ENCODE measurements around the gene ARVCF. TPM values are rescaled to one million over a fixed set of nuclear protein-coding genes. Genes with fewer than 3 reads are reported as not detected.

Gene ARVCF
- total RNA-seq, 1 experiment from 2014 or later: 4.2 TPM

- Histone ChIP-seq H3K9me3 (replicated peaks) (no peaks in the 10 kb centered on the region), H3K4me1 (peaks cover 3% of the 10 kb centered on the region; the same call in 1 of the 2 replicates), H3K27ac (no peak overlapping the region), H3K4me3 (no peak overlapping the region), H3K36me3 (no peaks in the 10 kb centered on the region), H3K27me3 (no peaks in the 10 kb centered on the region; the same call in 1 of the 2 replicates)
- DNase-seq: no peak
These were observed 6.1 kb downstream of the ARVCF start for GRCh38 chr22:20010307-20011122.

- H3K9me3 ChIP-seq (replicated peaks): no peaks in the 10 kb centered on the region
- no peak overlapping the region for H3K4me3 ChIP-seq
- H3K27ac ChIP-seq: no peak overlapping the region
- H3K36me3 ChIP-seq: no peaks in the 10 kb centered on the region
- H3K4me1 ChIP-seq: peaks cover 3% of the 10 kb centered on the region; the same call in 1 of the 2 replicates
- no peak for DNase-seq
- H3K27me3 ChIP-seq: no peaks in the 10 kb centered on the region
These were observed 6.9 kb downstream of the ARVCF start for GRCh38 chr22:20009582-20010306.

- Histone ChIP-seq H3K4me3 (no peak overlapping the region), H3K27me3 (no peaks in the 10 kb centered on the region), H3K27ac (no peak overlapping the region), H3K4me1 (peaks cover 3% of the 10 kb centered on the region; the same call in 1 of the 2 replicates), H3K9me3 (replicated peaks) (0 out of 2 replicates have a peak, but pooled peaks cover under 1% of the 10 kb centered on the region), H3K36me3 (no peaks in the 10 kb centered on the region)
- no peak for DNase-seq
These were observed 7.6 kb downstream of the ARVCF start for GRCh38 chr22:20009018-20009491.

- Histone ChIP-seq H3K4me1 (peaks cover 3% of the 10 kb centered on the region; the same call in 1 of the 2 replicates), H3K36me3 (no peaks in the 10 kb centered on the region)
These were observed 8.2 kb downstream of the ARVCF start for GRCh38 chr22:20008221-20008995.

GRCh38 chr22:20004464-20004863 lies 12.2 kb downstream of the ARVCF start:
- Histone ChIP-seq H3K36me3 (no peaks in the 10 kb centered on the region), H3K4me3 (no peak overlapping the region), H3K9me3 (replicated peaks) (peaks cover 10% of the 10 kb centered on the region; the same call in 1 of the 2 replicates), H3K27me3 (no peaks in the 10 kb centered on the region; the same call in 1 of the 2 replicates), H3K4me1 (peaks cover 22% of the 10 kb centered on the region), H3K27ac (no peak overlapping the region)
- DNase-seq: no peak

More at GRCh38 chr22:20008221-20008995, 8.2 kb downstream of the ARVCF start:
- DNase-seq: no peak
- no peaks in the 10 kb centered on the region for H3K27me3 ChIP-seq
- H3K4me3 ChIP-seq: no peak overlapping the region
- H3K9me3 ChIP-seq (replicated peaks): peaks cover 7% of the 10 kb centered on the region; the same call in 1 of the 2 replicates
- H3K27ac ChIP-seq: no peak overlapping the region

GRCh38 chr22:20003304-20003703 lies 13.3 kb downstream of the ARVCF start:
- DNase-seq: no peak
- no peak overlapping the region for H3K27ac ChIP-seq

GRCh38 chr22:20002636-20003035 lies 14.0 kb downstream of the ARVCF start:
- DNase-seq: peak; percentile 44 to 68
- H3K27ac ChIP-seq: peak overlapping the region; percentile 5; the same call in 1 of the 2 replicates

More at GRCh38 chr22:20003304-20003703, 13.3 kb downstream of the ARVCF start:
- H3K4me3 ChIP-seq: no peak overlapping the region
- H3K27me3 ChIP-seq: no peaks in the 10 kb centered on the region; the same call in 1 of the 2 replicates
- peaks cover 33% of the 10 kb centered on the region for H3K4me1 ChIP-seq
- no peaks in the 10 kb centered on the region for H3K36me3 ChIP-seq
- H3K9me3 ChIP-seq (replicated peaks): peaks cover 10% of the 10 kb centered on the region; the same call in 1 of the 2 replicates

GRCh38 chr22:20002128-20002527 lies 14.5 kb downstream of the ARVCF start:
- no peak for DNase-seq
- H3K27ac ChIP-seq: peak overlapping the region; percentile 5; the same call in 1 of the 2 replicates
- H3K4me3 ChIP-seq: no peak overlapping the region
- peaks cover 10% of the 10 kb centered on the region; the same call in 1 of the 2 replicates for H3K9me3 ChIP-seq (replicated peaks)
- H3K4me1 ChIP-seq: peaks cover 44% of the 10 kb centered on the region
- no peaks in the 10 kb centered on the region; the same call in 1 of the 2 replicates for H3K27me3 ChIP-seq
- no peaks in the 10 kb centered on the region for H3K36me3 ChIP-seq

More at GRCh38 chr22:20002636-20003035, 14.0 kb downstream of the ARVCF start:
- no peaks in the 10 kb centered on the region for H3K36me3 ChIP-seq
- H3K4me1 ChIP-seq: peaks cover 40% of the 10 kb centered on the region
- H3K27me3 ChIP-seq: no peaks in the 10 kb centered on the region; the same call in 1 of the 2 replicates
- no peak overlapping the region for H3K4me3 ChIP-seq
- H3K9me3 ChIP-seq (replicated peaks): peaks cover 10% of the 10 kb centered on the region; the same call in 1 of the 2 replicates

GRCh38 chr22:20001082-20001638 lies 15.5 kb downstream of the ARVCF start:
- H3K36me3 ChIP-seq: no peaks in the 10 kb centered on the region
- H3K27me3 ChIP-seq: no peaks in the 10 kb centered on the region; the same call in 1 of the 2 replicates
- no peak for DNase-seq
- H3K27ac ChIP-seq: no peak overlapping the region
- peaks cover 10% of the 10 kb centered on the region; the same call in 1 of the 2 replicates for H3K9me3 ChIP-seq (replicated peaks)
- H3K4me1 ChIP-seq: peaks cover 50% of the 10 kb centered on the region
- no peak overlapping the region for H3K4me3 ChIP-seq

GRCh38 chr22:20000246-20001081 lies 16.2 kb downstream of the ARVCF start:
- no peak for DNase-seq
- peaks cover 10% of the 10 kb centered on the region; the same call in 1 of the 2 replicates for H3K9me3 ChIP-seq (replicated peaks)
- H3K4me3 ChIP-seq: no peak overlapping the region
- H3K27me3 ChIP-seq: no peaks in the 10 kb centered on the region; the same call in 1 of the 2 replicates
- H3K27ac ChIP-seq: no peak overlapping the region
- no peaks in the 10 kb centered on the region for H3K36me3 ChIP-seq
- H3K4me1 ChIP-seq: peaks cover 56% of the 10 kb centered on the region

- peaks cover 62% of the 10 kb centered on the region for H3K4me1 ChIP-seq
These were observed 17.4 kb downstream of the ARVCF start for GRCh38 chr22:19998991-19999820.

GRCh38 chr22:19998232-19998951 lies 18.2 kb downstream of the ARVCF start:
- Histone ChIP-seq H3K36me3 (no peaks in the 10 kb centered on the region), H3K27ac (no peak overlapping the region), H3K9me3 (replicated peaks) (0 out of 2 replicates have a peak, but pooled peaks cover 3% of the 10 kb centered on the region), H3K4me1 (peaks cover 62% of the 10 kb centered on the region), H3K4me3 (no peak overlapping the region), H3K27me3 (no peaks in the 10 kb centered on the region; the same call in 1 of the 2 replicates)
- DNase-seq: no peak

More at GRCh38 chr22:19998991-19999820, 17.4 kb downstream of the ARVCF start:
- Histone ChIP-seq H3K27ac (no peak overlapping the region), H3K4me3 (no peak overlapping the region), H3K27me3 (no peaks in the 10 kb centered on the region; the same call in 1 of the 2 replicates), H3K9me3 (replicated peaks) (peaks cover 10% of the 10 kb centered on the region; the same call in 1 of the 2 replicates), H3K36me3 (no peaks in the 10 kb centered on the region)
- peak; percentile 45 to 56 for DNase-seq

All from SJCRH30 (cell line).